Endothelial cell of umbilical vein (primary cell): Measurements from ENCODE around the gene RUNX2. TPM values are rescaled to one million over a fixed set of nuclear protein-coding genes. Genes with fewer than 3 reads are reported as not detected.

Experiments used
- BruUV-seq: library from RNA; stranded (reverse); fragments of 400-500 nt; replicated peaks from 2 replicates; lab custom pipeline; 2021; lab: Mats Ljungman, UMichigan
- CTCF ChIA-PET: fragments of 300-600, 350-600 bp; sonication (Branson Sonifier 250); formaldehyde crosslinking; loops from one replicate; lab custom pipeline; 2021; ENCODE audit warnings: antibody characterized with exemption, inconsistent platforms; lab: Charles Lee
- POLR2A ChIA-PET: fragments of 300-600, 350-600 bp; sonication (Branson Sonifier 250); formaldehyde crosslinking; loops from one replicate; lab custom pipeline; 2021; ENCODE audit warnings: antibody characterized with exemption, inconsistent platforms; lab: Charles Lee
- DNase-seq: peaks from one replicate; pipeline ENCODE4 v3.0.0-alpha.2; 2011; ENCODE audit warnings: low read depth, low spot score
- FAIRE-seq: peaks from 2 replicates; lab custom pipeline; 2011; peaks lifted over from hg19 to GRCh38; lab: Jason Lieb, UNC
- H2AFZ ChIP-seq: 2 replicates; pipeline ENCODE4 v1.6.0; 2012; ENCODE audit warnings: low read depth, low read length, control low read depth, inconsistent platforms
- H3K27ac ChIP-seq: 2 replicates; pipeline ENCODE4 v1.5.1; 2011; ENCODE audit warnings: low read depth, mild to moderate bottlenecking, control low read depth, low read length, moderate library complexity; ENCODE audit not compliant: insufficient read depth
- H3K27me3 ChIP-seq, 2 experiments: 2 replicates each; pipeline versions ENCODE4 v1.6.0 to v1.6.1; 2011; ENCODE audit warnings: low read length in 2 of 2, mixed read lengths in 1 of 2; ENCODE audit not compliant: control insufficient read depth in 2 of 2, insufficient read depth in 2 of 2
- H3K36me3 ChIP-seq, 2 experiments: 2 replicates in 1 of 2; 3 replicates in 1 of 2; pipeline ENCODE4 v1.5.1; 2011; ENCODE audit warnings: low read length in 2 of 2, mild to moderate bottlenecking in 1 of 2, moderate library complexity in 1 of 2; ENCODE audit not compliant: control insufficient read depth in 2 of 2, insufficient read depth in 2 of 2; ENCODE audit errors: extremely low read depth in 1 of 2
- H3K4me1 ChIP-seq: 3 replicates; pipeline ENCODE4 v1.5.1; 2011; ENCODE audit warnings: mild to moderate bottlenecking, low read length; ENCODE audit not compliant: control insufficient read depth, insufficient read depth; ENCODE audit errors: extremely low read depth
- H3K4me2 ChIP-seq: 2 replicates; pipeline ENCODE4 v1.6.1; 2011; ENCODE audit warnings: low read length, control low read depth, mixed read lengths; ENCODE audit not compliant: insufficient read depth
- H3K4me3 ChIP-seq, 3 experiments: fragments of 200-600 bp in 1 of 3; sonication (generic), shearing (Covaris generic) in 1 of 3; replicated peaks in 1 of 3; 2 replicates each; pipeline ENCODE4 v1.5.1; 2011 to 2016; ENCODE audit warnings: control low read depth in 3 of 3, low read length in 3 of 3, mild to moderate bottlenecking in 2 of 3, inconsistent platforms in 1 of 3, low read depth in 1 of 3, moderate library complexity in 1 of 3; ENCODE audit not compliant: insufficient read depth in 1 of 3
- H3K79me2 ChIP-seq: 2 replicates; pipeline ENCODE4 v1.6.0; 2012; ENCODE audit warnings: low read length, inconsistent platforms; ENCODE audit not compliant: control insufficient read depth, insufficient read depth
- H3K9ac ChIP-seq: replicated peaks from 2 replicates; pipeline ENCODE3; 2011; ENCODE audit warnings: low read length, control low read depth; ENCODE audit not compliant: insufficient read depth; ENCODE audit errors: extremely low read depth
- H3K9me1 ChIP-seq: replicated peaks from 3 replicates; pipeline ENCODE4 v1.6.0; 2011; ENCODE audit warnings: mild to moderate bottlenecking, low read length; ENCODE audit not compliant: control insufficient read depth, insufficient read depth; ENCODE audit errors: extremely low read depth
- H3K9me3 ChIP-seq: replicated peaks from 2 replicates; pipeline ENCODE4 v1.5.1; 2012; ENCODE audit warnings: low read length, inconsistent platforms; ENCODE audit not compliant: control insufficient read depth, insufficient read depth
- H4K20me1 ChIP-seq: replicated peaks from 2 replicates; pipeline ENCODE3; 2011; ENCODE audit warnings: mild to moderate bottlenecking, low read length; ENCODE audit not compliant: control insufficient read depth, insufficient read depth; ENCODE audit errors: extremely low read depth
- CTCF ChIP-seq, 2 donors: IDR thresholded peaks; 1 replicate in 1 of 2; 2 replicates in 1 of 2; pipeline ENCODE4 v1.5.1; 2011; ENCODE audit warnings: low read length in 2 of 2, mild to moderate bottlenecking in 2 of 2, moderate library complexity in 2 of 2, control low read depth in 1 of 2, inconsistent platforms in 1 of 2, low read depth in 1 of 2; ENCODE audit not compliant: insufficient read depth in 1 of 2; ENCODE audit errors: extremely low read depth in 1 of 2
- EZH2 ChIP-seq: IDR thresholded peaks from 2 replicates; pipeline ENCODE4 v1.6.1; 2012; ENCODE audit warnings: borderline replicate concordance, low read depth, mild to moderate bottlenecking, moderate library complexity, low read length, inconsistent platforms; ENCODE audit not compliant: severe bottlenecking
- FOS ChIP-seq: IDR thresholded peaks from 2 replicates; pipeline ENCODE4 v1.6.1; 2011; ENCODE audit warnings: mild to moderate bottlenecking, low read length, moderate library complexity, borderline replicate concordance; ENCODE audit not compliant: insufficient read depth
- GATA2 ChIP-seq: IDR thresholded peaks from 2 replicates; pipeline ENCODE4 v1.7.0; 2011; ENCODE audit warnings: low read depth, mild to moderate bottlenecking, moderate library complexity, mixed read lengths, low read length; ENCODE audit not compliant: insufficient read length, insufficient read depth
- JUN ChIP-seq: IDR thresholded peaks from 2 replicates; pipeline ENCODE4 v1.6.1; 2011; ENCODE audit warnings: borderline replicate concordance, low read depth; ENCODE audit not compliant: insufficient read length, insufficient read depth
- MAX ChIP-seq: IDR thresholded peaks from 2 replicates; pipeline ENCODE4 v1.6.1; 2011; ENCODE audit not compliant: insufficient read depth, insufficient read length
- MYC ChIP-seq: IDR thresholded peaks from one replicate; pipeline ENCODE4 v1.6.1; 2011; ENCODE audit warnings: mild to moderate bottlenecking, low read depth, low read length
- POLR2A ChIP-seq: IDR thresholded peaks from 2 replicates; pipeline ENCODE4 v1.6.1; 2012; ENCODE audit warnings: low read depth, mild to moderate bottlenecking, control low read depth, low read length
- POLR2AphosphoS5 ChIP-seq: IDR thresholded peaks from 2 replicates; pipeline ENCODE4 v1.6.1; 2012; ENCODE audit warnings: low read depth, mild to moderate bottlenecking, control low read depth, low read length, moderate library complexity; ENCODE audit not compliant: insufficient read depth
- dilution Hi-C: fragments of 300-500 bp; cut with MboI; formaldehyde crosslinking; loops from one replicate; pipeline ENCODE4 v1.15.0; 2019; ENCODE audit warnings: low sequenced_read_pairs; ENCODE audit not compliant: extremely low pct_ligation_motif_present
- intact Hi-C: fragments of 100-400 bp; cut with micrococcal nuclease; formaldehyde crosslinking; loops from one replicate; pipeline ENCODE4 v1.10.0; 2022
- polyA plus RNA-seq, 4 experiments: library from polyadenylated mRNA; depleted of rRNA in 3 of 4; stranded (reverse) in 3 of 4; unstranded in 1 of 4; fragments of >200 nt; gene quantifications; 2 replicates each; pipeline versions ENCODE4 v1.2.1 to v1.2.3, GENCODE V29; 2011 to 2012; ENCODE audit warnings: missing spikeins in 1 of 4
- total RNA-seq: library from RNA; stranded (reverse); gene quantifications from 2 replicates; pipeline ENCODE4 v1.2.3, GENCODE V29; 2021

RUNX2 gene
- total and polyA plus RNA-seq, 2 donors (not counting 3 experiments of a cell fraction or from before 2014, with no cell fraction given): 0.06 TPM; not detected in 1

- POLR2A ChIA-PET: no interaction called here
- H3K4me1 ChIP-seq: no peaks in the 10 kb centered on the region
- H3K9me1 ChIP-seq: no peaks in the 10 kb centered on the region
- H3K36me3 ChIP-seq: no peaks in the 10 kb centered on the region
- dilution Hi-C loops (no loop called here), intact Hi-C loops (loop anchor here (10.0 kb wide), 1 partner anchor 160 kb away; no protein-coding TSS in a partner anchor)
- H2AFZ ChIP-seq: no peak overlapping the region
- peaks cover 12 to 22% of the 10 kb centered on the region in 2 experiments for H3K27me3 ChIP-seq
- FAIRE-seq (no peak), DNase-seq (no peak)
- TF ChIP-seq CTCF (IDR thresholded peaks at IDR 0.05; ENCODE audit: extremely low read depth in 1 of 2, insufficient read depth in 1 of 2, low read depth in 1 of 2, low read length in 2 of 2) (no peak), MYC (no peak), FOS (no peak), JUN (no peak), GATA2 (no peak), POLR2AphosphoS5 (no peak), POLR2A (no peak), EZH2 (no peak), MAX (no peak)
- no peak overlapping the region for H3K27ac ChIP-seq
- H3K4me2 ChIP-seq: no peak overlapping the region
- H3K79me2 ChIP-seq: no peaks in the 10 kb centered on the region
- no peaks in the 10 kb centered on the region for H4K20me1 ChIP-seq
- no peaks in the 10 kb centered on the region for H3K9me3 ChIP-seq
- no TSS peak for BruUV-seq
- no peak overlapping the region for H3K9ac ChIP-seq
- H3K4me3 ChIP-seq: no peak overlapping the region
- CTCF ChIA-PET: interaction anchor here (1.4 kb wide), 1 partner anchor 160 kb away, joined by 3 read pairs; no protein-coding TSS in a partner anchor
Measured at GRCh38 chr6:45554591-45554990, 226.5 kb downstream of the RUNX2 start.
